Measurements from ENCODE around the gene DYNC2H1. TPM values are rescaled to one million over a fixed set of nuclear protein-coding genes. Genes with fewer than 3 reads are reported as not detected.

DYNC2H1 gene
- total and polyA plus RNA-seq, 12 donors: 2.2 to 5.9 (median 3.9) TPM

GRCh38 chr11:103497268-103497667, 388.0 kb downstream of the DYNC2H1 start:
- no peaks in the 10 kb centered on the region for H3K27me3 ChIP-seq
- TF ChIP-seq CTCF (IDR thresholded peaks at IDR 0.05): no peak
- H3K9me3 ChIP-seq: peaks cover 0 to 2% (median 0%) of the 10 kb centered on the region in 11 donors
- no peak for DNase-seq
- WGBS, 2 donors: 77 to 84% methylated on average over 1 of the region's 1 CpG
- H3K4me1 ChIP-seq: no peaks in the 10 kb centered on the region
- ATAC-seq: no peak
- no peak overlapping the region for H3K27ac ChIP-seq
- H3K36me3 ChIP-seq: no peaks in the 10 kb centered on the region
- no peak overlapping the region for H3K4me3 ChIP-seq
- intact Hi-C loops (cut with DNase I): no loop called here

GRCh38 chr11:103499710-103500340, 390.6 kb downstream of the DYNC2H1 start:
- Histone ChIP-seq H3K27ac (no peak overlapping the region), H3K27me3 (no peaks in the 10 kb centered on the region), H3K4me1 (no peaks in the 10 kb centered on the region), H3K9me3 (peaks cover 0 to 10% (median 0%) of the 10 kb centered on the region in 11 donors), H3K4me3 (no peak overlapping the region), H3K36me3 (no peaks in the 10 kb centered on the region)
- TF ChIP-seq CTCF (IDR thresholded peaks at IDR 0.05): no peak
- intact Hi-C loops (cut with DNase I): no loop called here
- ATAC-seq (no peak), DNase-seq (no peak)
- WGBS, 2 donors: 64 to 84% methylated on average over 3 of the region's 3 CpGs

- H3K4me1 ChIP-seq: no peaks in the 10 kb centered on the region
- intact Hi-C loops (cut with DNase I): no loop called here
- no peak overlapping the region for H3K4me3 ChIP-seq
- no peaks in the 10 kb centered on the region for H3K27me3 ChIP-seq
- no peaks in the 10 kb centered on the region for H3K36me3 ChIP-seq
- TF ChIP-seq CTCF (IDR thresholded peaks at IDR 0.05): no peak
- ATAC-seq: no peak
- 42 to 66% methylated on average over 1 of the region's 1 CpG for WGBS, 2 donors
- H3K9me3 ChIP-seq: peaks cover 0 to 6% (median 0%) of the 10 kb centered on the region in 11 donors
- no peak for DNase-seq
- no peak overlapping the region for H3K27ac ChIP-seq
These were observed 406.1 kb downstream of the DYNC2H1 start for GRCh38 chr11:103515283-103515682.

GRCh38 chr11:103520792-103521191, 411.6 kb downstream of the DYNC2H1 start:
- H3K4me1 ChIP-seq: no peaks in the 10 kb centered on the region
- H3K27me3 ChIP-seq: no peaks in the 10 kb centered on the region
- DNase-seq (no peak), ATAC-seq (no peak)
- H3K27ac ChIP-seq: no peak overlapping the region
- intact Hi-C loops (cut with DNase I): no loop called here
- whole genome bisulfite sequencing, 2 donors: 91 to 93% methylated on average over 3 of the region's 3 CpGs
- H3K9me3 ChIP-seq: peaks cover 0 to 6% (median 0%) of the 10 kb centered on the region in 11 donors
- no peak for TF ChIP-seq CTCF (IDR thresholded peaks at IDR 0.05)
- H3K4me3 ChIP-seq: no peak overlapping the region
- H3K36me3 ChIP-seq: no peaks in the 10 kb centered on the region

Data from heart right ventricle (tissue), 16 donors.